Measurements from ENCODE around the gene PDE10A.

DNA sequence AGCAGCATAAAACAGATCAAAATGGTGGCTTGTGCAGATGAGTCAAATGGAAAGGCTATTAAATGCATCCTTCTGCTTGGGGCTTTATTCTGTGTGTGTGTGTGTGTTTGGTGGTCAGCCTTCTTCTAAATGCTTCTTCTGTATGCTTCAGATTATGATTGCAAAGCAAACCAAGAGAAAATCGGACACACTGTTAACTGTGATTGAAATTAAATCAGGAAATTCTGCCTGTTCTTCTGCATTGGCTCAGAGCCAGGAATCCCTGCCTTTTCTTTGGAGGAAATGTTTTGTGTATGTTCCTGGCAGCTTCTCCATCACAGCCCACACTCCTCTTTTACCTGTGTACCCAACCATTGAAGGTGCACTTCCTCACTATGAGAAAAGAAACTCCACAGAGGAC lies 22.3 kb upstream of the PDE10A start:
- no peak for TF ChIP-seq GATA3 (IDR thresholded peaks at IDR 0.05; ENCODE audit: low read depth, low read length)
- TF ChIP-seq GATA2 (IDR thresholded peaks at IDR 0.05; ENCODE audit: low read depth, low read length), result no peak

All from SH-SY5Y (cell line).